Nephron progenitor cell (in vitro differentiated cells): ENCODE data around the gene NUCKS1.

Experiments used
- DNase-seq: peaks from one replicate; pipeline ENCODE4 v3.0.0; 2021
- H3K27ac Mint-ChIP-seq: 2 replicates; pipeline ENCODE4 v1.8.0; 2021; ENCODE audit warnings: mild to moderate bottlenecking, moderate library complexity, mixed read lengths
- H3K27me3 Mint-ChIP-seq: 2 replicates; pipeline ENCODE4 v1.8.0; 2021; ENCODE audit warnings: mild to moderate bottlenecking, low read depth, mixed read lengths; ENCODE audit not compliant: poor library complexity
- H3K36me3 Mint-ChIP-seq: 2 replicates; pipeline ENCODE4 v1.8.0; 2021; ENCODE audit warnings: low read depth, mixed read lengths
- H3K4me1 Mint-ChIP-seq: 2 replicates; pipeline ENCODE4 v1.8.0; 2021; ENCODE audit warnings: mixed read lengths
- H3K4me3 Mint-ChIP-seq: 2 replicates; pipeline ENCODE4 v1.8.0; 2021; ENCODE audit warnings: mild to moderate bottlenecking, moderate library complexity, mixed read lengths
- H3K9me3 Mint-ChIP-seq: 2 replicates; pipeline ENCODE4 v1.8.0; 2021; ENCODE audit warnings: mild to moderate bottlenecking, moderate library complexity, mixed read lengths
- CTCF ChIP-seq: fragments of 200-600 bp; sonication (generic); IDR thresholded peaks from 2 replicates; pipeline ENCODE4 v1.5.0; 2021; ENCODE audit warnings: antibody characterized with exemption

The NUCKS1 gene

GRCh38 chr1:205774198-205775014 is 24.4 kb upstream of the NUCKS1 start:
- Mint-ChIP-seq H3K27ac (no peak overlapping the region), H3K9me3 (peaks cover 13% of the 10 kb centered on the region), H3K4me3 (peak overlapping the region; percentile 88), H3K4me1 (peaks cover 14% of the 10 kb centered on the region), H3K36me3 (no peaks in the 10 kb centered on the region), H3K27me3 (peaks cover 76% of the 10 kb centered on the region)
- peak; percentile 22 for DNase-seq
- no peak for TF ChIP-seq CTCF

GRCh38 chr1:205772607-205773032 is 22.6 kb upstream of the NUCKS1 start:
- H3K27me3 Mint-ChIP-seq, result peaks cover 72% of the 10 kb centered on the region
- no peak for TF ChIP-seq CTCF
- no peak for DNase-seq
- H3K9me3 Mint-ChIP-seq, result peaks cover 13% of the 10 kb centered on the region
- H3K4me1 Mint-ChIP-seq, result peaks cover 14% of the 10 kb centered on the region
- no peak overlapping the region for H3K27ac Mint-ChIP-seq
- no peak overlapping the region for H3K4me3 Mint-ChIP-seq
- no peaks in the 10 kb centered on the region for H3K36me3 Mint-ChIP-seq

- TF ChIP-seq CTCF, result no peak
- H3K27ac Mint-ChIP-seq, result no peak overlapping the region
- peaks cover 14% of the 10 kb centered on the region for H3K4me1 Mint-ChIP-seq
- H3K27me3 Mint-ChIP-seq, result peaks cover 59% of the 10 kb centered on the region
- H3K36me3 Mint-ChIP-seq, result no peaks in the 10 kb centered on the region
- no peak for DNase-seq
- no peak overlapping the region for H3K4me3 Mint-ChIP-seq
- no peaks in the 10 kb centered on the region for H3K9me3 Mint-ChIP-seq
Measured at GRCh38 chr1:205770618-205771017, 20.6 kb upstream of the NUCKS1 start.

GRCh38 chr1:205769641-205770365 is 19.8 kb upstream of the NUCKS1 start:
- peaks cover 10% of the 10 kb centered on the region for H3K4me1 Mint-ChIP-seq
- no peak for DNase-seq
- no peaks in the 10 kb centered on the region for H3K9me3 Mint-ChIP-seq
- TF ChIP-seq CTCF, result no peak
- peaks cover 51% of the 10 kb centered on the region for H3K27me3 Mint-ChIP-seq
- no peak overlapping the region for H3K4me3 Mint-ChIP-seq
- no peaks in the 10 kb centered on the region for H3K36me3 Mint-ChIP-seq
- no peak overlapping the region for H3K27ac Mint-ChIP-seq

GRCh38 chr1:205767248-205767647 is 17.3 kb upstream of the NUCKS1 start:
- Mint-ChIP-seq H3K4me3 (no peak overlapping the region), H3K4me1 (no peaks in the 10 kb centered on the region), H3K27ac (no peak overlapping the region), H3K27me3 (peaks cover 26% of the 10 kb centered on the region), H3K9me3 (no peaks in the 10 kb centered on the region), H3K36me3 (no peaks in the 10 kb centered on the region)
- no peak for TF ChIP-seq CTCF
- no peak for DNase-seq
